Right lobe of liver (tissue), 4 donors: Measurements from ENCODE around the gene SUPT5H.

Source experiments
- CTCF ChIP-seq, 4 donors: fragments of 200-600 bp in 3 of 4; fragments of 450-650 bp in 1 of 4; IDR thresholded peaks; one replicate each; pipeline versions ENCODE4 v1.5.1 to v1.8.0; 2016 to 2022; ENCODE audit warnings: antibody characterized with exemption in 4 of 4, mild to moderate bottlenecking in 2 of 4
- POLR2A ChIP-seq: fragments of 450-650 bp; IDR thresholded peaks from one replicate; pipeline ENCODE4 v1.6.1; 2017; ENCODE audit warnings: antibody characterized with exemption, mild to moderate bottlenecking
- donor health status: DM: no; HTN: no; CAD: no.
- donor health status: DM: no; HTN: no; CAD: no.
- donor health status: DM: no; HTN: yes; CAD: no.

GRCh38 chr19:39525205-39525604 is 79.8 kb downstream of the SUPT5H start:
- TF ChIP-seq POLR2A (no peak), CTCF (IDR thresholded peaks at IDR 0.05) (no peak)
